Right lobe of liver (tissue), 4 donors: ENCODE results near the gene SUN1.

Experiments used
- POLR2A ChIP-seq: fragments of 450-650 bp; IDR thresholded peaks from one replicate; pipeline ENCODE4 v1.6.1; 2017; ENCODE audit warnings: antibody characterized with exemption, mild to moderate bottlenecking
- TF ChIP-seq, protein P1 (sequence below), 4 donors: fragments of 200-600 bp in 3 of 4; fragments of 450-650 bp in 1 of 4; IDR thresholded peaks; one replicate each; pipeline versions ENCODE4 v1.5.1 to v1.8.0; 2016 to 2022; ENCODE audit warnings: antibody characterized with exemption in 4 of 4, mild to moderate bottlenecking in 2 of 4
- donor health status: DM: no; HTN: no; CAD: no.
- donor health status: DM: no; HTN: no; CAD: no.
- donor health status: DM: no; HTN: yes; CAD: no.

DNA sequence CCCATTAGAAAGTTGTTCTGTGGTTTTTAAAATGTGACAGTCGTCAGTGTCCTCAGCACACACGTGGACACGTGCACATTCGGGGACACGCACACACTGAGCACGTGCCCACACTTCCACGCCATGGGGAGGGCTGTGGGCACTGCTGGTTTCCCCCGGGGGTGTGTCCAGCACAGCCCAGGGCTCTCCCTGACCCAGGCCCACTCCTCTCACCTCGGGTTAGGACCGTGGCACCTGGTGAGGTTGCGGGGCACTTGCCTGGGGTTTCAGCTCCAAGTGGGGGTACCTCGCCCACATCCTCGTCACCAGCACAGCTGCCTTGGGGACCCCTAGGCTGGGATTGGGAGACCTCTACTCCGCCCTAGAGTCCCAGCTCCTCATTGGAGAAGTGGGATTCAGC lies 64.8 kb downstream of the SUN1 start:
- TF ChIP-seq, protein P1, sequence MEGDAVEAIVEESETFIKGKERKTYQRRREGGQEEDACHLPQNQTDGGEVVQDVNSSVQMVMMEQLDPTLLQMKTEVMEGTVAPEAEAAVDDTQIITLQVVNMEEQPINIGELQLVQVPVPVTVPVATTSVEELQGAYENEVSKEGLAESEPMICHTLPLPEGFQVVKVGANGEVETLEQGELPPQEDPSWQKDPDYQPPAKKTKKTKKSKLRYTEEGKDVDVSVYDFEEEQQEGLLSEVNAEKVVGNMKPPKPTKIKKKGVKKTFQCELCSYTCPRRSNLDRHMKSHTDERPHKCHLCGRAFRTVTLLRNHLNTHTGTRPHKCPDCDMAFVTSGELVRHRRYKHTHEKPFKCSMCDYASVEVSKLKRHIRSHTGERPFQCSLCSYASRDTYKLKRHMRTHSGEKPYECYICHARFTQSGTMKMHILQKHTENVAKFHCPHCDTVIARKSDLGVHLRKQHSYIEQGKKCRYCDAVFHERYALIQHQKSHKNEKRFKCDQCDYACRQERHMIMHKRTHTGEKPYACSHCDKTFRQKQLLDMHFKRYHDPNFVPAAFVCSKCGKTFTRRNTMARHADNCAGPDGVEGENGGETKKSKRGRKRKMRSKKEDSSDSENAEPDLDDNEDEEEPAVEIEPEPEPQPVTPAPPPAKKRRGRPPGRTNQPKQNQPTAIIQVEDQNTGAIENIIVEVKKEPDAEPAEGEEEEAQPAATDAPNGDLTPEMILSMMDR (IDR thresholded peaks at IDR 0.05), result no peak
- no peak for TF ChIP-seq POLR2A
